Lower lobe of right lung (tissue), 2 donors: Measurements from ENCODE around the gene ID1. TPM values are rescaled to one million over a fixed set of nuclear protein-coding genes. Genes with fewer than 3 reads are reported as not detected.
"Not testable (repeated sequence)": the region's sequence is repeated elsewhere in the genome, so short reads cannot be mapped to it uniquely, and the experiment has no call there.

Source experiments
- ATAC-seq, 2 donors: fragments of 200-7000 bp; cut with Tn5 transposase; one replicate each; pipeline ENCODE4 v1.9.1; 2020 to 2022; ENCODE audit warnings: mild to moderate bottlenecking in 2 of 2, moderate library complexity in 2 of 2
- DNase-seq: peaks from one replicate; pipeline ENCODE4 v3.0.0-alpha.2; 2020
- H3K27ac ChIP-seq: fragments of 200-600 bp; one replicate; pipeline ENCODE4 v1.8.0; 2022
- H3K27me3 ChIP-seq: fragments of 200-600 bp; one replicate; pipeline ENCODE4 v1.8.0; 2022; ENCODE audit warnings: low read depth
- H3K36me3 ChIP-seq: fragments of 200-600 bp; one replicate; pipeline ENCODE4 v1.8.0; 2022; ENCODE audit warnings: mild to moderate bottlenecking
- H3K4me1 ChIP-seq: fragments of 200-600 bp; one replicate; pipeline ENCODE4 v1.8.0; 2022
- H3K4me3 ChIP-seq: fragments of 200-600 bp; one replicate; pipeline ENCODE4 v1.8.0; 2022; ENCODE audit warnings: mild to moderate bottlenecking
- H3K9me3 ChIP-seq: fragments of 200-600 bp; one replicate; pipeline ENCODE4 v1.8.0; 2022
- intact Hi-C: fragments of 100-400 bp; cut with DNase I; formaldehyde crosslinking; loops from one replicate; pipeline ENCODE4 v1.11.0; 2022
- total RNA-seq: library from RNA; stranded (reverse); fragmentation: NEBNext Ultra II Directional; extraction: Animal tissue kit (Norgen Biotek cat#: 25700); gene quantifications from one replicate; pipeline ENCODE4 v1.2.1, GENCODE V29; 2021
- TF ChIP-seq, protein P1 (sequence below): fragments of 200-600 bp; IDR thresholded peaks from one replicate; pipeline ENCODE4 v1.8.0; 2022; ENCODE audit warnings: antibody characterized with exemption, mild to moderate bottlenecking
- donor health status: DM: no; HTN: yes; CAD: no; lungs with severe emphysema.

The ID1 gene
- total RNA-seq, 1 donor from 2014 or later: 196 TPM

DNA sequence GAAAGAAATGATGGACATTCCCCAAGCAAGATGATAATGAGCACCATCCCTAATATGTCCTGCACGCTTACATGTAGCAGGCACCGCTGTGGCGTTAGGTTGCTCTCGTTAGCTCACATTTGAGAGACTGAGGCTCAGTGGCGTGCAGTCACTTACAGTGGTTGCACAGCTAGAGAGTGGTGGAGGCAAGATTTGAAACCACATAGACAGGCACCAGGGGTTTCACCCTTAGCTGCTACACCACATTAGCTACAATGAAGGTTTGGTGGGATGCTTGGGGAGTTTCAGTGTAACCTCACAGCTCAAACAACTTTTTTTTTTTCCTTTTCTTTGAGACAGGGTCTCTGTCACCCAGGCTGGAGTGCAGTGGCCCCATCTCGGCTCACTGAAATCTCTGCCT is 36.3 kb downstream of the ID1 start:
- Histone ChIP-seq H3K27ac (no peak overlapping the region), H3K27me3 (no peaks in the 10 kb centered on the region), H3K4me1 (no peaks in the 10 kb centered on the region), H3K9me3 (no peaks in the 10 kb centered on the region), H3K36me3 (no peaks in the 10 kb centered on the region), H3K4me3 (no peak overlapping the region)
- TF ChIP-seq, protein P1, sequence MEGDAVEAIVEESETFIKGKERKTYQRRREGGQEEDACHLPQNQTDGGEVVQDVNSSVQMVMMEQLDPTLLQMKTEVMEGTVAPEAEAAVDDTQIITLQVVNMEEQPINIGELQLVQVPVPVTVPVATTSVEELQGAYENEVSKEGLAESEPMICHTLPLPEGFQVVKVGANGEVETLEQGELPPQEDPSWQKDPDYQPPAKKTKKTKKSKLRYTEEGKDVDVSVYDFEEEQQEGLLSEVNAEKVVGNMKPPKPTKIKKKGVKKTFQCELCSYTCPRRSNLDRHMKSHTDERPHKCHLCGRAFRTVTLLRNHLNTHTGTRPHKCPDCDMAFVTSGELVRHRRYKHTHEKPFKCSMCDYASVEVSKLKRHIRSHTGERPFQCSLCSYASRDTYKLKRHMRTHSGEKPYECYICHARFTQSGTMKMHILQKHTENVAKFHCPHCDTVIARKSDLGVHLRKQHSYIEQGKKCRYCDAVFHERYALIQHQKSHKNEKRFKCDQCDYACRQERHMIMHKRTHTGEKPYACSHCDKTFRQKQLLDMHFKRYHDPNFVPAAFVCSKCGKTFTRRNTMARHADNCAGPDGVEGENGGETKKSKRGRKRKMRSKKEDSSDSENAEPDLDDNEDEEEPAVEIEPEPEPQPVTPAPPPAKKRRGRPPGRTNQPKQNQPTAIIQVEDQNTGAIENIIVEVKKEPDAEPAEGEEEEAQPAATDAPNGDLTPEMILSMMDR: no peak
- no peak for DNase-seq
- intact Hi-C loops: no loop called here
- ATAC-seq: no peak

DNA sequence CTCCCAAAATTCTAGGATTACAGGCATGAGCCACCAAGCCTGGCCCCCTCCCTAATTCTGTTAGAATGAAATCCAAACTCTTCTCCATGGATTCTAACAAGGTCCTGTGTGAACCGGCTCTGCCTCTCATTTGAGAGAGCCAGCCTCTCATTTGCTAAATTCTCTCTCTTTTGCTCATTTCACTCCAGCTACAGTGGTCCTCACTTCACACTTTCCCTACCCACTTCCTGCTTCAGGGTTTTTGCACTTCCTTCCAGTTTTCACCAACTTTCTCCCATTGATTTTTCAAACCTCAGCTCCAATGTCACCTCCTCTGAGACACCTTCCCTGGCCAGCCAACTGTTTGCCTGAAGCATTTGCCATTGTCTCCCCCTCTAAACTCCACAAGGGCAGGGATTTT is 37.7 kb downstream of the ID1 start:
- Histone ChIP-seq H3K9me3 (no peaks in the 10 kb centered on the region), H3K27me3 (no peaks in the 10 kb centered on the region), H3K4me1 (no peaks in the 10 kb centered on the region), H3K36me3 (no peaks in the 10 kb centered on the region), H3K27ac (no peak overlapping the region), H3K4me3 (no peak overlapping the region)
- no peak for ATAC-seq
- TF ChIP-seq, protein P1: no peak
- no peak for DNase-seq
- intact Hi-C loops: no loop called here

DNA sequence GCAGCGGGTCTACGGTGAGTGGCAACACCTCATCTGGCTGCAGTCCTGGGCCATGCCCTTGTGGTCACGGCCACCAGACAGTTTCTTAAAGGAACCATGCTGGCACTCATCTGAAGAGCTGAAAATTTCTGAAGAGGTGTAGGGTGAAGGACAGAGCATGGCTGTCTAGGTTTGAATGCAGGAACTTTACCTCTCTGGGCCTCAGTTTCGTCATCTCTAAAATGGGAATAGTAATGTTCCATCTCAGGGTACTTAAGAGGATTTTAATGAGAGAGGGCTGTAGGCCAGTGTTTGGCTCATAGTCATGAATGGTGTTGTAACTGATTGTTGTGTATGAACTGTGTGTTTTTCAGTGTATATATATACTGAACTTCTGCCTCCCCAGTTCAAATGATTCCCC is 38.4 kb downstream of the ID1 start:
- H3K36me3 ChIP-seq: no peaks in the 10 kb centered on the region
- ATAC-seq (no peak), DNase-seq (no peak)
- H3K4me3 ChIP-seq: no peak overlapping the region
- intact Hi-C loops: no loop called here
- TF ChIP-seq, protein P1: no peak
- no peak overlapping the region for H3K27ac ChIP-seq
- H3K27me3 ChIP-seq: no peaks in the 10 kb centered on the region
- no peaks in the 10 kb centered on the region for H3K9me3 ChIP-seq
- H3K4me1 ChIP-seq: no peaks in the 10 kb centered on the region

DNA sequence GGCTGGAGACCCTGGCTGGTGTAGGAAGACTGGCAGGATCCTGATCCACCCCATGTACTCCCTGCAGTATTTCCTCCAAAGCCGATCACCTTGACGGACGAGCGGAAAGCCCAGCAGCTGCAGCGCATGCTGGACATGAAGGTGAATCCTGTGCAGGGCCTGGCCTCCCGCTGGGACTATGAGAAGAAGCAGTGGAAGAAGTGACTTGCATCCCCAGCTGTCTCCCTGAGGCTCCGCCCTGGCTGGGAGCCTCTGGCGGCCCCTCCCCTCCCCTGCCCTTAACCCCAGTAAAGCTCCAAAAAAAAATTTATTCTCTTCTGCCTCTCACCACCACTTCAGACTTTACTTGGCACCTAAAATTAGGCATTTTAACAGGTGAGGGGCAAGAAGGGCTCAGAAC is 39.6 kb downstream of the ID1 start:
- H3K36me3 ChIP-seq: no peaks in the 10 kb centered on the region
- TF ChIP-seq, protein P1: no peak

DNA sequence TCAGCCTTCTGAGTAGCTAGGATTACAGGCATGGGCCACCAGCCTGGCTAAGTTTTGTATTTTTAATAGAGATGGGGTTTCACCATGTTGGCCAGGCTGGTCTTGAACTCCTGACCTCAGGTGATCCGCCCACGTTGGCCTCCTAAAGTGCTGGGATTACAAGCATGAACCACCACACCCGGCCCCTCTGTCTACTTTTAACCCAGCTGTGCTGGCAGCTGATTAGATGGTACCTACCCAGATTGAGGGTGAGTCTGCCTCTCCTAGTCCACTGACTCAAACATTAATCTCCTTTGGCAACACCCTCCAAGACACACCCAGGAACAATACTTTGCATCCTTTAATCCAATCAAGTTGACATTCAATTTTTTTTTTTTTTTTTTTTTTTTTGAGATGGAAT is 43.0 kb downstream of the ID1 start:
- H3K4me3 ChIP-seq, H3K4me1 ChIP-seq, ATAC-seq, DNase-seq, intact Hi-C loops, H3K9me3 ChIP-seq, H3K27me3 ChIP-seq, H3K27ac ChIP-seq, H3K36me3 ChIP-seq: not testable (repeated sequence)

More for the DNA sequence above, 39.6 kb downstream of the ID1 start:
- Histone ChIP-seq H3K27me3 (no peaks in the 10 kb centered on the region), H3K4me1 (no peaks in the 10 kb centered on the region), H3K9me3 (no peaks in the 10 kb centered on the region), H3K27ac (no peak overlapping the region), H3K4me3 (no peak overlapping the region)
- DNase-seq (no peak), ATAC-seq (no peak)
- intact Hi-C loops: no loop called here

DNA sequence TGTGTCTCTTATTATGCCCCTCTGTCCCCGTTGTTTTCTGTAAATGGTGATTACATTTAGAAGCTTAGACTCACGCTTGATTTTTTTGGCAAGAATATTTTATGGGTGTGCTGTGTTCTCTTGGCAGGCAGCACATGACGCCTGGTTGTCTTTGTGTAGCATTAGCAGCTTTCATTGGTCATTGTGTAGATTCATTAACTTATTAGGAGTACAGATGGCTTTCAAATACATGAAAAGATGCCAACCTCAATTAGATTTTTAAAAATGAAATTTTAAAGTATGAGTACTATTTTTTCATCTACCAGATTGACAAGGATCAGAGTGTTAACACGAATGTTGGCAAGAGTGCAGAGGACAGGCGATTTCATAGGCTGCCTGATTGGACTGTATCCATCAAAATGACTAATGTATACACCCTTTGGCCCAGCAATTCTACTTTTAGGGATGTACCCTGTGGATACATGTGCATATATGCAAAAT is 47.9 kb downstream of the ID1 start:
- no peak for DNase-seq
- no peak for ATAC-seq
- intact Hi-C loops: no loop called here
- TF ChIP-seq, protein P1: no peak
- H3K4me1 ChIP-seq: no peaks in the 10 kb centered on the region
- no peak overlapping the region for H3K4me3 ChIP-seq
- H3K9me3 ChIP-seq: no peaks in the 10 kb centered on the region
- no peaks in the 10 kb centered on the region for H3K36me3 ChIP-seq
- H3K27me3 ChIP-seq: no peaks in the 10 kb centered on the region
- no peak overlapping the region for H3K27ac ChIP-seq
